Fibroblast of lung (primary cell): ENCODE results near the gene BIRC5. TPM values are rescaled to one million over a fixed set of nuclear protein-coding genes. Genes with fewer than 3 reads are reported as not detected.

Experiments used
- DNase-seq, 2 donors: peaks; one replicate each; pipeline versions ENCODE4 v3.0.0 to v3.0.0-alpha.2; 2010; ENCODE audit warnings: low read depth in 2 of 2
- H2AFZ ChIP-seq: 2 replicates; pipeline ENCODE4 v1.5.1; 2012; ENCODE audit warnings: low read length, control low read depth, inconsistent platforms
- H3K27ac ChIP-seq: 2 replicates; pipeline ENCODE4 v1.5.1; 2011; ENCODE audit warnings: low read length, control low read depth; ENCODE audit not compliant: insufficient read depth
- H3K27me3 ChIP-seq: 2 replicates; pipeline ENCODE4 v1.5.1; 2011; ENCODE audit warnings: mild to moderate bottlenecking, low read length; ENCODE audit not compliant: control insufficient read depth, insufficient read depth
- H3K36me3 ChIP-seq: 2 replicates; pipeline ENCODE4 v1.5.1; 2011; ENCODE audit warnings: low read length; ENCODE audit not compliant: control insufficient read depth, insufficient read depth
- H3K4me1 ChIP-seq: 2 replicates; pipeline ENCODE4 v1.5.1; 2011; ENCODE audit warnings: low read length; ENCODE audit not compliant: control insufficient read depth, insufficient read depth; ENCODE audit errors: extremely low read depth
- H3K4me2 ChIP-seq: 2 replicates; pipeline ENCODE4 v1.5.1; 2011; ENCODE audit warnings: low read length, control low read depth; ENCODE audit not compliant: insufficient read depth; ENCODE audit errors: extremely low read depth
- H3K4me3 ChIP-seq, 4 experiments: fragments of 200-600 bp in 1 of 4; sonication (generic) in 1 of 4; replicated peaks in 1 of 4; 2 replicates each; pipeline ENCODE4 v1.5.1; 2011 to 2016; ENCODE audit warnings: low read length in 4 of 4, low read depth in 3 of 4, mild to moderate bottlenecking in 3 of 4, control low read depth in 2 of 4, inconsistent platforms in 1 of 4, mixed read lengths in 1 of 4; ENCODE audit not compliant: insufficient read depth in 1 of 4; ENCODE audit errors: control extremely low read depth in 1 of 4
- H3K79me2 ChIP-seq: 2 replicates; pipeline ENCODE4 v1.5.1; 2012; ENCODE audit warnings: mild to moderate bottlenecking, low read length, inconsistent platforms; ENCODE audit not compliant: control insufficient read depth, insufficient read depth
- H3K9ac ChIP-seq: 2 replicates; pipeline ENCODE4 v1.5.1; 2011; ENCODE audit warnings: mild to moderate bottlenecking, low read length, control low read depth; ENCODE audit not compliant: insufficient read depth
- H3K9me3 ChIP-seq: 2 replicates; pipeline ENCODE4 v1.5.1; 2012; ENCODE audit warnings: low read depth, low read length; ENCODE audit not compliant: control insufficient read depth, insufficient read depth
- H4K20me1 ChIP-seq: 2 replicates; pipeline ENCODE4 v1.5.1; 2011; ENCODE audit warnings: low read length; ENCODE audit not compliant: control insufficient read depth, insufficient read depth; ENCODE audit errors: extremely low read depth
- CTCF ChIP-seq, 2 donors: IDR thresholded peaks in 1 of 2; conservative IDR thresholded peaks in 1 of 2; 1 replicate in 1 of 2; 2 replicates in 1 of 2; pipeline ENCODE4 v1.5.1; 2011 to 2012; ENCODE audit warnings: low read length in 2 of 2, control low read depth in 1 of 2, inconsistent platforms in 1 of 2, low read depth in 1 of 2, mild to moderate bottlenecking in 1 of 2
- EZH2 ChIP-seq: IDR thresholded peaks from 2 replicates; pipeline ENCODE4 v1.5.1; 2012; ENCODE audit warnings: low read length, control low read depth, mild to moderate bottlenecking; ENCODE audit errors: missing control alignments
- polyA plus RNA-seq, 2 donors: library from polyadenylated mRNA; depleted of rRNA in 1 of 2; stranded (reverse) in 1 of 2; unstranded in 1 of 2; fragments of >200 nt; gene quantifications; 2 replicates each; pipeline ENCODE4 v1.2.1, GENCODE V29; 2011 to 2012; ENCODE audit warnings: missing spikeins in 1 of 2
- total RNA-seq: library from RNA; depleted of rRNA; stranded (reverse); fragments of >200 nt; gene quantifications from 2 replicates; pipeline ENCODE4 v1.2.1, GENCODE V29; 2014

The BIRC5 gene
- total and polyA plus RNA-seq, 2 donors (not counting 1 experiment from before 2014, with no cell fraction given), result 11.1 to 28.6 TPM

- DNase-seq, result no peak
- TF ChIP-seq CTCF (conservative IDR thresholded peaks at IDR 0.05 in 1 of 2, IDR thresholded peaks at IDR 0.05 in 1 of 2; ENCODE audit: low read depth in 1 of 2, low read length in 2 of 2), result no peak
- no peak for TF ChIP-seq EZH2
- no peaks in the 10 kb centered on the region for H3K4me1 ChIP-seq
Observed at GRCh38 chr17:78239489-78239931, 25.5 kb downstream of the BIRC5 start.

GRCh38 chr17:78240012-78240655 lies 26.1 kb downstream of the BIRC5 start:
- Histone ChIP-seq H3K4me1 (no peaks in the 10 kb centered on the region), H3K27ac (no peak overlapping the region), H4K20me1 (no peaks in the 10 kb centered on the region), H3K4me2 (no peak overlapping the region), H3K27me3 (peaks cover 3% of the 10 kb centered on the region), H3K9me3 (no peaks in the 10 kb centered on the region), H3K4me3 (no peak overlapping the region), H3K79me2 (no peaks in the 10 kb centered on the region), H3K36me3 (no peaks in the 10 kb centered on the region), H2AFZ (no peak overlapping the region), H3K9ac (no peak overlapping the region)
- no peak for TF ChIP-seq CTCF (conservative IDR thresholded peaks at IDR 0.05 in 1 of 2, IDR thresholded peaks at IDR 0.05 in 1 of 2; ENCODE audit: low read depth in 1 of 2, low read length in 2 of 2)
- no peak for TF ChIP-seq EZH2
- no peak for DNase-seq

More at GRCh38 chr17:78239489-78239931, 25.5 kb downstream of the BIRC5 start:
- Histone ChIP-seq H2AFZ (no peak overlapping the region), H3K79me2 (no peaks in the 10 kb centered on the region), H3K27me3 (peaks cover 3% of the 10 kb centered on the region), H3K9me3 (no peaks in the 10 kb centered on the region), H4K20me1 (no peaks in the 10 kb centered on the region), H3K4me3 (no peak overlapping the region), H3K27ac (no peak overlapping the region), H3K9ac (no peak overlapping the region), H3K4me2 (no peak overlapping the region), H3K36me3 (no peaks in the 10 kb centered on the region)

GRCh38 chr17:78240839-78241238 lies 26.8 kb downstream of the BIRC5 start:
- Histone ChIP-seq H3K79me2 (no peaks in the 10 kb centered on the region), H3K36me3 (no peaks in the 10 kb centered on the region), H3K9me3 (no peaks in the 10 kb centered on the region)

More at GRCh38 chr17:78240839-78241238, 26.8 kb downstream of the BIRC5 start:
- Histone ChIP-seq H3K4me3 (no peak overlapping the region), H3K4me1 (no peaks in the 10 kb centered on the region), H2AFZ (no peak overlapping the region), H3K4me2 (no peak overlapping the region), H3K27me3 (peaks cover 3% of the 10 kb centered on the region), H3K27ac (no peak overlapping the region), H3K9ac (no peak overlapping the region), H4K20me1 (no peaks in the 10 kb centered on the region)
- TF ChIP-seq CTCF (conservative IDR thresholded peaks at IDR 0.05 in 1 of 2, IDR thresholded peaks at IDR 0.05 in 1 of 2; ENCODE audit: low read depth in 1 of 2, low read length in 2 of 2), result no peak
- no peak for TF ChIP-seq EZH2
- DNase-seq, result no peak
